BJ (cell line): Measurements from ENCODE around the gene LSM8. TPM values are rescaled to one million over a fixed set of nuclear protein-coding genes. Genes with fewer than 3 reads are reported as not detected.
A peak's percentile ranks its signal among the peaks of the same experiment; 100 is the strongest.
"Not testable (repeated sequence)": the region's sequence is repeated elsewhere in the genome, so short reads cannot be mapped to it uniquely, and the experiment has no call there.

ENCODE experiments used
- CTCF ChIA-PET: fragments of 350-600 bp; formaldehyde crosslinking; extraction: SDS; loops from one replicate; lab custom pipeline; 2021; ENCODE audit warnings: antibody characterized with exemption, inconsistent platforms; lab: Yijun Ruan, JAX
- POLR2A ChIA-PET: fragments of 300-600 bp; sonication (Branson Sonifier 250); formaldehyde crosslinking; extraction: SDS; loops from one replicate; lab custom pipeline; 2021; ENCODE audit warnings: antibody characterized with exemption; lab: Charles Lee
- DNase-seq: peaks from one replicate; pipeline ENCODE4 v3.0.0-alpha.2; 2011; ENCODE audit warnings: low read depth
- H3K27me3 ChIP-seq: 2 replicates; pipeline ENCODE4 v1.6.0; 2011; ENCODE audit warnings: low read length; ENCODE audit not compliant: control insufficient read depth, insufficient read depth
- H3K36me3 ChIP-seq: 2 replicates; pipeline ENCODE4 v1.5.1; 2011; ENCODE audit warnings: low read length; ENCODE audit not compliant: control insufficient read depth, insufficient read depth
- H3K4me3 ChIP-seq: 2 replicates; pipeline ENCODE4 v1.5.1; 2011; ENCODE audit warnings: low read depth, mild to moderate bottlenecking, control low read depth, low read length
- CTCF ChIP-seq: IDR thresholded peaks from 2 replicates; pipeline ENCODE4 v1.5.1; 2011; ENCODE audit warnings: low read depth, mild to moderate bottlenecking, control low read depth, inconsistent platforms, low read length, moderate library complexity; ENCODE audit not compliant: insufficient read depth
- polyA minus RNA-seq: library from RNA; depleted of rRNA, polyadenylated mRNA; stranded (reverse); fragments of >200 nt; gene quantifications from 2 replicates; pipeline ENCODE4 v1.2.3, GENCODE V29; 2011; rRNA and poly(A)+ RNA removed
- polyA plus RNA-seq: library from polyadenylated mRNA; depleted of rRNA; stranded (reverse); fragments of >200 nt; gene quantifications from 2 replicates; pipeline ENCODE4 v1.2.3, GENCODE V29; 2011; rRNA removed

The LSM8 gene
- polyA plus RNA-seq (47.2 and 49.5 TPM in 2 replicates), polyA minus RNA-seq (6.2 and 8.1 TPM in 2 replicates)

GRCh38 chr7:118183786-118184564, at the start of gene LSM8:
LSM8 (plus strand) TSS chr7:118184164; CDS start chr7:118184224, 60 bp downstream.
- CTCF ChIA-PET, result interaction anchor here (2.6 kb wide), 1 partner anchor 12 kb away, joined by 8 read pairs; no protein-coding TSS in a partner anchor
- no peaks in the 10 kb centered on the region for H3K27me3 ChIP-seq
- DNase-seq, result peak; percentile 97
- POLR2A ChIA-PET, result no interaction called here
- H3K4me3 ChIP-seq, result peak within 1 kb of the TSS; percentile 80
- TF ChIP-seq CTCF, result no peak
- H3K36me3 ChIP-seq, result no peaks in the 10 kb centered on the region; the same call in 1 of the 2 replicates

- H3K36me3 ChIP-seq, H3K4me3 ChIP-seq, CTCF ChIA-PET, POLR2A ChIA-PET, DNase-seq, H3K27me3 ChIP-seq: not testable (repeated sequence)
Observed at GRCh38 chr7:118134420-118134819, 49.5 kb upstream of the LSM8 start.

GRCh38 chr7:118140468-118140867, 43.5 kb upstream of the LSM8 start:
- POLR2A ChIA-PET, result no interaction called here
- H3K36me3 ChIP-seq, result no peaks in the 10 kb centered on the region
- TF ChIP-seq CTCF, result no peak
- CTCF ChIA-PET, result no interaction called here
- DNase-seq, result no peak
- H3K4me3 ChIP-seq, result no peak overlapping the region
- no peaks in the 10 kb centered on the region for H3K27me3 ChIP-seq

- ChIA-PET POLR2A (no interaction called here), CTCF (no interaction called here)
- no peaks in the 10 kb centered on the region for H3K27me3 ChIP-seq
- no peak for TF ChIP-seq CTCF
- DNase-seq, result no peak
- no peak overlapping the region for H3K4me3 ChIP-seq
- no peaks in the 10 kb centered on the region for H3K36me3 ChIP-seq
Observed at GRCh38 chr7:118142012-118142411, 42.0 kb upstream of the LSM8 start.

DNA sequence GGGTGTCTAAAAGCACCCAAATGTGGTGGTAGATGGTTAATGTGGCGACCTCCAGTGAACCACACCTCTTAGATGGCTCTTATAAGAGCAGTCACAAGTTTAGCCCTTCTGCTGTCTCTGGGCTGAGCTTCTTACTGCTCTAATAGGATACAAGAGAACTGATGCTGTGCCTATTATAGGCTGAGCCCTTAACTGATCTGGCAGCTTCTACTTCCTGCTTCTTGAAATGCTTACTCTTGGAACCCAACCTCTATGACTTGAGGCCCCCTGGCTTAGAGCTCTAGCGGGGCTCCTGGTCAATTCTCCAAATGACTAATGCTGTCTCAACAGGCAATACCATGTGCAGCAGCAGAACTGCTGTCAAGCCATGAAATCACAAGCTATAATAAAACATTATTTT, 35.0 kb upstream of the LSM8 start:
- POLR2A ChIA-PET, result no interaction called here
- no peak for TF ChIP-seq CTCF
- no peak for DNase-seq
- Histone ChIP-seq H3K4me3 (no peak overlapping the region), H3K36me3 (no peaks in the 10 kb centered on the region), H3K27me3 (no peaks in the 10 kb centered on the region)
- CTCF ChIA-PET, result interaction anchor here (1.3 kb wide), 1 partner anchor 12 kb away, joined by 4 read pairs; no protein-coding TSS in a partner anchor
